GM12873 (cell line): ENCODE data around the gene MYO7B.

Experiments used
- CTCF ChIP-seq: IDR thresholded peaks from 2 replicates; pipeline ENCODE4 v1.5.1; 2012; ENCODE audit warnings: low read depth, mild to moderate bottlenecking, moderate library complexity, low read length, control low read depth; ENCODE audit not compliant: insufficient read depth; ENCODE audit errors: missing control alignments

Gene MYO7B

GRCh38 chr2:127532296-127532695, 3.2 kb upstream of the MYO7B start:
- no peak for TF ChIP-seq CTCF

GRCh38 chr2:127535918-127536317, 435 bp downstream of the MYO7B start:
- TF ChIP-seq CTCF, result no peak

- TF ChIP-seq CTCF, result no peak
Measured at GRCh38 chr2:127536707-127537541, 1.4 kb downstream of the MYO7B start.

- no peak for TF ChIP-seq CTCF
Measured at GRCh38 chr2:127537644-127538043, 2.2 kb downstream of the MYO7B start.

GRCh38 chr2:127541809-127542208, 6.3 kb downstream of the MYO7B start:
- no peak for TF ChIP-seq CTCF

GRCh38 chr2:127542231-127542630, 6.7 kb downstream of the MYO7B start:
- no peak for TF ChIP-seq CTCF

GRCh38 chr2:127545189-127545588, 9.7 kb downstream of the MYO7B start:
- TF ChIP-seq CTCF, result no peak
